ENCODE data around the gene TLCD3A.

TLCD3A gene

GRCh38 chr17:732902-733720 is 715 bp downstream of the TLCD3A start:
- Histone ChIP-seq H3K27me3 (ENCODE audit: control insufficient read depth in 2 of 2, insufficient read depth in 2 of 2, low read length in 2 of 2) (no peaks in the 10 kb centered on the region), H3K27ac (ENCODE audit: low read depth in 2 of 2, low read length in 2 of 2) (peak overlapping the region; percentile 35 to 72), H3K36me3 (ENCODE audit: control insufficient read depth in 2 of 2, insufficient read depth in 2 of 2, low read length in 2 of 2) (no peaks in the 10 kb centered on the region), H3K4me1 (ENCODE audit: control insufficient read depth in 2 of 2, insufficient read depth in 2 of 2, low read length in 2 of 2) (peaks cover 5 to 15% of the 10 kb centered on the region in 2 donors), H3K9me3 (ENCODE audit: control insufficient read depth in 2 of 2, low read length in 2 of 2) (no peaks in the 10 kb centered on the region), H3K4me3 (ENCODE audit: low read length in 2 of 2) (peak overlapping the region; percentile 70 to 71), H3K9ac (ENCODE audit: low read depth in 1 of 2, low read length in 2 of 2) (peak overlapping the region; percentile 63 to 66)

GRCh38 chr17:733743-734142 is 1.3 kb downstream of the TLCD3A start:
- no peaks in the 10 kb centered on the region for H3K9me3 ChIP-seq (ENCODE audit: control insufficient read depth in 2 of 2, low read length in 2 of 2)
- H3K4me3 ChIP-seq (ENCODE audit: low read length in 2 of 2), result peak overlapping the region in 1 of 2 donors; percentile 71
- peak overlapping the region in 1 of 2 donors; percentile 66 for H3K9ac ChIP-seq (ENCODE audit: low read depth in 1 of 2, low read length in 2 of 2)
- no peaks in the 10 kb centered on the region for H3K27me3 ChIP-seq (ENCODE audit: control insufficient read depth in 2 of 2, insufficient read depth in 2 of 2, low read length in 2 of 2)
- H3K36me3 ChIP-seq (ENCODE audit: control insufficient read depth in 2 of 2, insufficient read depth in 2 of 2, low read length in 2 of 2), result peaks cover 0 to 2% of the 10 kb centered on the region in 2 donors
- H3K27ac ChIP-seq (ENCODE audit: low read depth in 2 of 2, low read length in 2 of 2), result no peak overlapping the region
- H3K4me1 ChIP-seq (ENCODE audit: control insufficient read depth in 2 of 2, insufficient read depth in 2 of 2, low read length in 2 of 2), result peaks cover 5 to 15% of the 10 kb centered on the region in 2 donors

- H3K4me3 ChIP-seq (ENCODE audit: low read length in 2 of 2), result no peak overlapping the region
- no peaks in the 10 kb centered on the region for H3K9me3 ChIP-seq (ENCODE audit: control insufficient read depth in 2 of 2, low read length in 2 of 2)
- H3K36me3 ChIP-seq (ENCODE audit: control insufficient read depth in 2 of 2, insufficient read depth in 2 of 2, low read length in 2 of 2), result peaks cover 14 to 20% of the 10 kb centered on the region in 2 donors
- no peak overlapping the region for H3K27ac ChIP-seq (ENCODE audit: low read depth in 2 of 2, low read length in 2 of 2)
- peaks cover 5% of the 10 kb centered on the region in 2 donors for H3K4me1 ChIP-seq (ENCODE audit: control insufficient read depth in 2 of 2, insufficient read depth in 2 of 2, low read length in 2 of 2)
- H3K9ac ChIP-seq (ENCODE audit: low read depth in 1 of 2, low read length in 2 of 2), result no peak overlapping the region
- no peaks in the 10 kb centered on the region for H3K27me3 ChIP-seq (ENCODE audit: control insufficient read depth in 2 of 2, insufficient read depth in 2 of 2, low read length in 2 of 2)
These were observed 5.2 kb downstream of the TLCD3A start for GRCh38 chr17:737561-738113.

GRCh38 chr17:740240-741017 is 8.0 kb downstream of the TLCD3A start:
- Histone ChIP-seq H3K9me3 (ENCODE audit: control insufficient read depth in 2 of 2, low read length in 2 of 2) (no peaks in the 10 kb centered on the region), H3K9ac (ENCODE audit: low read depth in 1 of 2, low read length in 2 of 2) (no peak overlapping the region), H3K27ac (ENCODE audit: low read depth in 2 of 2, low read length in 2 of 2) (no peak overlapping the region), H3K4me3 (ENCODE audit: low read length in 2 of 2) (peak overlapping the region in 1 of 2 donors; percentile 14), H3K4me1 (ENCODE audit: control insufficient read depth in 2 of 2, insufficient read depth in 2 of 2, low read length in 2 of 2) (no peaks in the 10 kb centered on the region), H3K27me3 (ENCODE audit: control insufficient read depth in 2 of 2, insufficient read depth in 2 of 2, low read length in 2 of 2) (no peaks in the 10 kb centered on the region), H3K36me3 (ENCODE audit: control insufficient read depth in 2 of 2, insufficient read depth in 2 of 2, low read length in 2 of 2) (peaks cover 35 to 44% of the 10 kb centered on the region in 2 donors)

- Histone ChIP-seq H3K4me1 (ENCODE audit: control insufficient read depth in 2 of 2, insufficient read depth in 2 of 2, low read length in 2 of 2) (no peaks in the 10 kb centered on the region), H3K9ac (ENCODE audit: low read depth in 1 of 2, low read length in 2 of 2) (no peak overlapping the region), H3K27ac (ENCODE audit: low read depth in 2 of 2, low read length in 2 of 2) (no peak overlapping the region), H3K36me3 (ENCODE audit: control insufficient read depth in 2 of 2, insufficient read depth in 2 of 2, low read length in 2 of 2) (peaks cover 53 to 62% of the 10 kb centered on the region in 2 donors), H3K9me3 (ENCODE audit: control insufficient read depth in 2 of 2, low read length in 2 of 2) (no peaks in the 10 kb centered on the region), H3K4me3 (ENCODE audit: low read length in 2 of 2) (no peak overlapping the region), H3K27me3 (ENCODE audit: control insufficient read depth in 2 of 2, insufficient read depth in 2 of 2, low read length in 2 of 2) (no peaks in the 10 kb centered on the region)
These were observed 9.9 kb downstream of the TLCD3A start for GRCh38 chr17:742147-742793.

GRCh38 chr17:743139-743538 is 10.7 kb downstream of the TLCD3A start:
- H3K9me3 ChIP-seq (ENCODE audit: control insufficient read depth in 2 of 2, low read length in 2 of 2), result no peaks in the 10 kb centered on the region
- no peak overlapping the region for H3K27ac ChIP-seq (ENCODE audit: low read depth in 2 of 2, low read length in 2 of 2)
- H3K4me1 ChIP-seq (ENCODE audit: control insufficient read depth in 2 of 2, insufficient read depth in 2 of 2, low read length in 2 of 2), result no peaks in the 10 kb centered on the region
- no peak overlapping the region for H3K9ac ChIP-seq (ENCODE audit: low read depth in 1 of 2, low read length in 2 of 2)
- no peaks in the 10 kb centered on the region for H3K27me3 ChIP-seq (ENCODE audit: control insufficient read depth in 2 of 2, insufficient read depth in 2 of 2, low read length in 2 of 2)
- H3K4me3 ChIP-seq (ENCODE audit: low read length in 2 of 2), result no peak overlapping the region
- peaks cover 57 to 71% of the 10 kb centered on the region in 2 donors for H3K36me3 ChIP-seq (ENCODE audit: control insufficient read depth in 2 of 2, insufficient read depth in 2 of 2, low read length in 2 of 2)

GRCh38 chr17:744937-745336 is 12.5 kb downstream of the TLCD3A start:
- Histone ChIP-seq H3K27me3 (ENCODE audit: control insufficient read depth in 2 of 2, insufficient read depth in 2 of 2, low read length in 2 of 2) (no peaks in the 10 kb centered on the region), H3K9ac (ENCODE audit: low read depth in 1 of 2, low read length in 2 of 2) (no peak overlapping the region), H3K4me3 (ENCODE audit: low read length in 2 of 2) (no peak overlapping the region), H3K4me1 (ENCODE audit: control insufficient read depth in 2 of 2, insufficient read depth in 2 of 2, low read length in 2 of 2) (no peaks in the 10 kb centered on the region), H3K36me3 (ENCODE audit: control insufficient read depth in 2 of 2, insufficient read depth in 2 of 2, low read length in 2 of 2) (peaks cover 58 to 72% of the 10 kb centered on the region in 2 donors), H3K27ac (ENCODE audit: low read depth in 2 of 2, low read length in 2 of 2) (no peak overlapping the region), H3K9me3 (ENCODE audit: control insufficient read depth in 2 of 2, low read length in 2 of 2) (no peaks in the 10 kb centered on the region)

GRCh38 chr17:745406-745805 is 13.0 kb downstream of the TLCD3A start:
- no peaks in the 10 kb centered on the region for H3K9me3 ChIP-seq (ENCODE audit: control insufficient read depth in 2 of 2, low read length in 2 of 2)
- peaks cover 0 to 1% of the 10 kb centered on the region in 2 donors for H3K4me1 ChIP-seq (ENCODE audit: control insufficient read depth in 2 of 2, insufficient read depth in 2 of 2, low read length in 2 of 2)
- H3K9ac ChIP-seq (ENCODE audit: low read depth in 1 of 2, low read length in 2 of 2), result no peak overlapping the region
- H3K27ac ChIP-seq (ENCODE audit: low read depth in 2 of 2, low read length in 2 of 2), result no peak overlapping the region
- H3K4me3 ChIP-seq (ENCODE audit: low read length in 2 of 2), result no peak overlapping the region
- H3K27me3 ChIP-seq (ENCODE audit: control insufficient read depth in 2 of 2, insufficient read depth in 2 of 2, low read length in 2 of 2), result no peaks in the 10 kb centered on the region
- H3K36me3 ChIP-seq (ENCODE audit: control insufficient read depth in 2 of 2, insufficient read depth in 2 of 2, low read length in 2 of 2), result peaks cover 56 to 72% of the 10 kb centered on the region in 2 donors

- H3K9me3 ChIP-seq (ENCODE audit: control insufficient read depth in 2 of 2, low read length in 2 of 2), result no peaks in the 10 kb centered on the region
- H3K36me3 ChIP-seq (ENCODE audit: control insufficient read depth in 2 of 2, insufficient read depth in 2 of 2, low read length in 2 of 2), result peaks cover 50 to 65% of the 10 kb centered on the region in 2 donors
- no peak overlapping the region for H3K4me3 ChIP-seq (ENCODE audit: low read length in 2 of 2)
- no peak overlapping the region for H3K9ac ChIP-seq (ENCODE audit: low read depth in 1 of 2, low read length in 2 of 2)
- no peak overlapping the region for H3K27ac ChIP-seq (ENCODE audit: low read depth in 2 of 2, low read length in 2 of 2)
- no peaks in the 10 kb centered on the region for H3K27me3 ChIP-seq (ENCODE audit: control insufficient read depth in 2 of 2, insufficient read depth in 2 of 2, low read length in 2 of 2)
- H3K4me1 ChIP-seq (ENCODE audit: control insufficient read depth in 2 of 2, insufficient read depth in 2 of 2, low read length in 2 of 2), result peaks cover 6 to 8% of the 10 kb centered on the region in 2 donors
These were observed 13.8 kb downstream of the TLCD3A start for GRCh38 chr17:746181-746580.

Measured in mucosa of rectum (tissue), 2 donors.